GM18861 (cell line): Measurements from ENCODE around the gene P3R3URF.

Source experiments
- ATAC-seq: cut with Tn5 transposase; IDR thresholded peaks from one replicate; pipeline ENCODE4 v1.9.1; 2021; ENCODE audit not compliant: unreplicated experiment

Gene P3R3URF

GRCh38 chr1:46174448-46175231, 1.6 kb downstream of the P3R3URF start, which contains the start of gene TSPAN1:
TSPAN1 (plus strand) TSS chr1:46175087; CDS start chr1:46181108, 6,021 bp downstream.
- no peak for ATAC-seq

DNA sequence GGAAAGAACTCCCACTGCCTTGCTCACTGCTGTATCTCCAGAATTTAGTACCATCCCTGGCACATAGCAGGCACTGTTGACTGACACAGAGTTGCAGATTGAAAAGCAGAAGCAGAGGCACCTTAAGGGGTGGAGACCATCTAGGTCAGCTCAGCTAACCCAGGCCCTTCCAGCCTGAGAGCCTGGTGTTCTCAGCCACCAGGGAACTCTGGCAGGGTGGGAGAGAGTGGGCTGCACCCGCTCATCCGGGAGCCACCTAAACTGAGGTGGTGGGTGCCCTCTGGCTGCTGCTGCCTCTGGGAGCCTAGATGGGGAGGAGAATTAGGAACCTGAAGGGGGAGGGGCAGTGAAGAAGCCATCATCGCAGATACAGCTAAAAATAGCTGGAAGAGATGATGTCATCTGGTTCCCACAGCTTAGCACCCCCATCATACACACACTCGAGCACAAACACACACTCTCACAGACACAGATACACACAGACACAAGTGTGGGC, 2.9 kb downstream of the P3R3URF start:
- ATAC-seq = no peak

GRCh38 chr1:46172321-46172720, 4.0 kb downstream of the P3R3URF start:
- no peak for ATAC-seq

DNA sequence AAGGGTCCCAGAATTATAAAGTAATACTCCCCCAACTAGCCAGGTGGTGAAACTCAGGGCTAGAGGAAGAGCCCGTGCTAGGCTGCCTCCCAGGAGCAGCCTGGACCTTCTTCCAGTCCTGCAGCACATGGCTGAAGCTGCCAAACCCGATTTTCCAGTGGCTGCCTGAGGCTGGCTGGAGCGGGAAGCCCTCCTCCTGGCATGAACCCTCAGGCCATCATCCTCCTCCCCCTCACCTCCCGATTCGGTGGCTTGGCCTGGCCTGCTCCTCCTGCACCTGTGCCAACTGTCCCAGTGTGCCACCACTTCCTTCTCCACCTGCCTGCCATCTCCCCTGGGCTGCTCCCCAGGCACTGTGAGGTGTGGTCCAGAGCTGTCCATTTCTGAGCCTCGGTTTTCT, 4.4 kb downstream of the P3R3URF start:
- ATAC-seq = no peak

- no peak for ATAC-seq
Observed at GRCh38 chr1:46171351-46171750, 4.9 kb downstream of the P3R3URF start.

DNA sequence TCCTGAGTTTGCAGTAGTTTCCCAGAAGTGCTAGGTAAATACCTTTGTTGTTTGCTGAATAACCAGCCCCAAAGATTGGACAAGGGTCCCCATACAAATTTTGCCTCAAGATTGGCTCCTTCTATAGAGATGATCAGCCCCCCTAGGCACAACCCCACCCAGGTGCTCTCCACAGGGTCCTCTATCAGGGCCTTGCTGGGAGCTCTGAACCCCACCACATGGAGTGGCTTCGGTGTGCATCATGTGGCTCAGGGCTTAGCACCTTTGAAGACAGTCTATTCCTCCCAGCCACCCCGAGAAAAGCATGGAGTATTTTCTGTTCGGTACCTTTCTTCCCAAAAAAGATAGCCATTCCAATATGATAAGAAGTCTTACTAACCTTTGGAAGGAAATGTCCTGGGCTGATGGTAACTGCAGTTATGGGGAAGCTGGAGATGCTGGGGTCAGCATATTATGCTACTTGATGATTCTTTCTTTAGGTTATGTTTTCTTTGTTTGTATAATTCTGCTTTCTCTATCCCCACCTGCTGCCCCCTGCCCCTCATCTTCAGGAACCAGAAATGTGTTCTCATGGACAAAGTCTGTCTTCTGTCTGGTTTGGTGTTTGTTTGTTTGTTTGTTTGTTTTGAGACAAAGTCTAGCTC, 6.4 kb downstream of the P3R3URF start:
- no peak for ATAC-seq

DNA sequence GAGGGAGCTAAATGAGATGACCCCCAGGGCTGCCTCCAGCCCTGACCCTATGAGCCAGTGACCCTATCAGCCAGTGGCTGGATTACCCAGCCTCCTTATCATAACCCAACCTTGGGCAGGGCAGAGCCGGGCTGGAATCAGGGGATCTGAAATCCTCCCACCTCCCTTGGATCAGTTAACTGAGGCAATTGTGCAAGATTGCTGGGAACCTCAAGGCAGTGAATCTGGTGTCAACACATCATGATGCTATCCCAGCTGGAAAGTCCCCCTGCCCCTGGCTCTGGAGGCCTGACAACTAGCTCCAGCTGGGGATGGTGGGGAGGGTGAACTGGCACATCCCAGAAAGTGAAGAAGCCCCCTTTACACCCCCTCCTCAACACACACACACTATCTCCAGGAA, 7.8 kb downstream of the P3R3URF start:
- no peak for ATAC-seq

DNA sequence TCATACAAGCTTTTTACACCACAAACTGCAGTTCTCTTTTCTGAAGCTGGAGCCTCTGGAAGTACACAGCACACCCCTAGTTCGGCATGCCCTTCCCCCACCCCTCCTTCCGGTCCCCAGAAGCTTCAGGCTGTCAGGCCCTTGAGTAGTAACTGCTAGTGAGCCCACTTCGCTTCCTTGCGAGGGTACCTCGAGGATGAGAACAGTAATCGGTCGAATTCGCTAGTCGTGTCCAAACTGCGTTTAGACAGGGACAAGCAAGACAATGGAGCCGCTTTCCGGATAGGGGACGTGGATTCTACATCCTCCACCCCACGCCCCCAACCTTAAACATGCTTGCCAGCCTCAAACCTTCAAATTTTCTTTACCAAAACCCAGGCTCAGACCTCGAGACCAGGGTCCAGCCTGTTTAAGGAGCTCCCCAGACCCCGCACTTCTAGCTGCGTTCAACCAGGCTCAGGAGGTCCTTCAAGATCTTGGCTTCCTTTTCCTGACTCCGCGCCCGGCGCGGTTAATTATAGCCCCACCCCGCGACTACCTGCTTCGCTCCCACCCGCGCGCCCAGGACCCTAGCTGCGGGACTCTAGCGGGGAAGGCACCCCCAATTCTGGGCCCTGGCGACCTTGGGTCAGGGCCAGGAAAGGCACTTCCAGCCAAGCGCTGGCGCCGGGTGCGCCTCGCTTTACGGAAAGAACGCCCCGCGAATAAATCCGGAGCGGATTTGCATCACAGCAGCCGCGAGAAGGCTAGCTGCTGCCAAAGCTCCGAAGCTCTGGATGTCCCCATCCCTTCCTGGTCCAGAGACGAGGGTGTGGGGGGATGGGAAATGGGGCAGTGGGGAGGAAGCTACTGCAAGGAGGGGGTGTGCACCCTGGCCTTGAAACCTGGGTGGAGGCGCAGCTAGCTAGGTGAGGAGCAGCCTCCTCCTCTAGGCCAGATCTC, 9.5 kb downstream of the P3R3URF start:
- ATAC-seq = no peak

DNA sequence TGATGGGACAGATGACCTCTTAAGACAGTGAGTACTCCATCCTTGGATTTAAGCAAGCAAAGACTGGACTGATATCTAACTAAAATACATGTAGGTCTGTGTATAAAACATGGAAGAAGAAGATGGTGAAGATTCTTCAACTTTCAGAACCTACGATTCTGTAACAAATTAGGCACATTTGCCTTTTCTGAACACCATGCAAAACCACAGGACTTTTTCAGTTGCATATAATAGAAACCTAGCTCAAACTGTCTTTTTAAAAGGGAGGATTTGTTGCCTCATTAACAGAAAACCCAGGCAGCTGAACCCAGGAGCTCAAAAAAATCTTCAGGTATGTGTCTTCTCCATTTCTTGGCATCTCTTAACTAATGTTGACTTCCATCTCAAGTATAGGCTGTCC, 16.1 kb downstream of the P3R3URF start:
- ATAC-seq = no peak

DNA sequence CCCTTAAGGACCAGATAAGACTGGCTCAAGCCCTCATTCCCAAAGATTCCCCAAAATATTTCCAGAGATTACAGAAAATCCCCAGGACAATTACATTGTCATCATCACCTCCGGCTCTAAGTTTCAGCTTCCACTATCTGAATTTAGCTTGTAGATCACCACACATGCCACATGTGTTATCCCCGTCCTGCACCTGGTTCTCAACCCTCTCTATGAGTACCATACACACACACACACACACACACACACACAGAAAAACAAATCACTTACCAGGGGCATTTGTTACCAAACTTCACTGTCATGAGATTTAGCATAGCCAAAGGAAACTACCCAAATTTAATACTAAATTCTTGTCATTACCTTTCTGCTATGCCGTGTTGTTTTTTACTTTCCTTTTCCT, 16.8 kb downstream of the P3R3URF start:
- ATAC-seq = no peak

DNA sequence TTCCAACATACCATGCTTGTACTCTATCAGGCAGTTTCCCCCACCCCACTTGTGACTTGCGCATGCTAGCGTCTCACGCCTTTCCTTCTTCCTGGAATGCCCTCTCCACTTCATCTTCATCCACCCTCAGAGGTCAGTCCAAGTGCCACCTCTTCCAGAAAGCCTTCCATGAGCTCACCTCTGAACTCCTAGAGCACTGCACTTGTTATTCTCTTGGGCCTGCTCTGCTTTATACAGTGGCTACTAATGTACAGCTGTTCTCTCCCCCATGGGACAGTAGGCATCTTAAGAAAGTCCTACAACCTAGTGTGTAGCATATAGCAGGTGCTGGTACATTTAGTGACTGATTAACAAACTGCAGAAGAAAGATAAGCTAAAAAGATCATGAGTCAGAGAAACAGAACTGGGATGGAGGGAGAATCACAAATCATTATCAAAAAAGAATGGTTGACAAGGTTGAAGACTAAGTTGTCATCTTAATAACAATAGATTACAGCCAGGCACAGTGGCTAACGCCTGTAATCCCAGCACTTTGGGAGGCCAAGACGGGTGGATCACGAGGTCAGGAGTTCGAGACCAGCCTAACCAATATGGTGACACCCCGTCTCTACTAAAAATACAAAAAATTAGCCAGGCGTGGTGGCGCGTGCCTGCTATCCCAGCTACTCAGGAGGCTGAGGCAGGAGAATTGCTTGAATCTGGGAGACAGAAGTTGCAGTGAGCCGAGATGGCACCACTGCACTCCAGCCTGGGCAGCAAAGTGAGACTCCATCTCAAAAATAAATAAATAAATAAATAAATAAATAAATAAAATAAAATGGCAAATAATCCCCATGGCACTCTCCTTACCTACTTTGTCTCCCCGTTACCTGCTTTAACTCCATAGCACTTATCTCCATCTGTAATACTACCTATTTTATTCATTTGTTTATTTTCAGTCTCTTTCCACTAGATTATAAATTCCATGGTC, 17.7 kb downstream of the P3R3URF start:
- ATAC-seq = peak; percentile 87

GRCh38 chr1:46157916-46158311, 18.4 kb downstream of the P3R3URF start:
- no peak for ATAC-seq

DNA sequence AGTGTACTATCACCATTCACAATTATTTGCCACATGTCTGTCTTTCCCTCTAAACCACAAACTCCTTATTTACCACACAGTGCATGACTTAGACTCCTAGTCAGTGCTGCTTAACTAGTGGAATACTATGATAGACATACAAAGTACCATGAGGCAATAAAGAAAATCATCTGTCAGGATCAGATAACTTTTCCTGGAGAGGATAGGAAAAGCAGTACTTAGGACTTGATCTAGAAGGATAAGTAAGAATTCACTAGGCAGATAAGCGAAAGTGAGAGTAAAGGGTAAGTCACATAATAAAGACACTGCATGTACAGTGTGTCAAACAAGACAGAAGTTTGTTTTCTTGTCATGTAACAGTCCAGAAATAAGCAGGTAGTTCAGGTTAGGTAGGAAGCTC, 22.6 kb downstream of the P3R3URF start:
- ATAC-seq = no peak

DNA sequence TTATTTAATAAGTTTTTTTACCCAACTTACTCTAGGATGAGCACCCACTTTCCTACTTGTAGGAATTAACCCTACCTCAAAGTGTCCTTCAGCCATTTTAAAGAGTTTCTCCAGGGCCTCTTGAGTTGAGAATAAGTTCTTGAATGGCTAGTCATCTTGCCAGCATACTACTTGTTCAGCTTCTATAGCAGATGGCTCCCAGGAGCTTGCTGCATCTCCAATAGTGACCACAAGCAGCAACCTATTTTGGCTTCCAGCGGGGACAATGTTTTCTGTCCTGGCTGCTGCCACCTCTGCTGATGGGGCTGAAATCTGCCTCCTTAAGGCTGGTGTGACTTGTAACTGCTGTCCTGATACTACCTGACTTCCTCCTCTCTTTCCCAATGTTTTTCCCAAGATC, 23.1 kb downstream of the P3R3URF start:
- ATAC-seq = no peak

- ATAC-seq = no peak
Observed at GRCh38 chr1:46152016-46152415, 24.3 kb downstream of the P3R3URF start.

DNA sequence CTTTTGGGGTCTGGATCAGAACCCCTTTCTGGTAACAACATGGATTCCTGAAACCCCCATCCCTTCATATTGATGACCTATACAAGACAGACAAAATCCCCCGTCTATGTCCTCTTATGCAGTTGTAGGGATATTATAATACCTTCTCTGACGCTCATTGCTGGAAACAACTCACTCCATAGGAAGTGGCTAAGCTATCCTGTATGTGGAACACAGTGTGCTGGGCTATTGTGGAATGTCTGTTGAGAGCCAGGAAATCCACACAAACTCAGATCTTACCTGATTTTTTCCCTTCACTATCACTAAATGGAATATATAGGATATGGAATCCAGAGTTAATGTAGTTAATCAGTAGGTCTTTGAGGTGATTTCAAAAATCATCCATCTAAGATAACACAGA, 26.2 kb downstream of the P3R3URF start:
- no peak for ATAC-seq

GRCh38 chr1:46148318-46148717, 28.0 kb downstream of the P3R3URF start:
- ATAC-seq = no peak

GRCh38 chr1:46137916-46138315, 38.4 kb downstream of the P3R3URF start:
- no peak for ATAC-seq

GRCh38 chr1:46136711-46137110, 39.6 kb downstream of the P3R3URF start:
- ATAC-seq = no peak

- ATAC-seq = no peak
Observed at GRCh38 chr1:46134660-46135331, 41.5 kb downstream of the P3R3URF start.
